ENCODE data around the gene NBEA. TPM values are rescaled to one million over a fixed set of nuclear protein-coding genes. Genes with fewer than 3 reads are reported as not detected.
"Not testable (repeated sequence)": the region's sequence is repeated elsewhere in the genome, so short reads cannot be mapped to it uniquely, and the experiment has no call there.

The NBEA gene
- total RNA-seq, 4 donors from 2014 or later = 21.5 to 60.4 (median 27.9) TPM

GRCh38 chr13:35107535-35107934 lies 165.5 kb downstream of the NBEA start:
- 93 to 97% methylated on average over 1 of the region's 1 CpG for WGBS, 2 donors
- H3K27ac ChIP-seq = no peak overlapping the region
- H3K27me3 ChIP-seq = no peaks in the 10 kb centered on the region
- H3K9me3 ChIP-seq = no peaks in the 10 kb centered on the region
- H3K4me1 ChIP-seq = no peaks in the 10 kb centered on the region
- no peak for DNase-seq
- no peak overlapping the region for H3K4me3 ChIP-seq (replicated peaks in 1 of 3)
- no peak for TF ChIP-seq POLR2A (IDR thresholded peaks at IDR 0.05)
- TF ChIP-seq, protein P1, sequence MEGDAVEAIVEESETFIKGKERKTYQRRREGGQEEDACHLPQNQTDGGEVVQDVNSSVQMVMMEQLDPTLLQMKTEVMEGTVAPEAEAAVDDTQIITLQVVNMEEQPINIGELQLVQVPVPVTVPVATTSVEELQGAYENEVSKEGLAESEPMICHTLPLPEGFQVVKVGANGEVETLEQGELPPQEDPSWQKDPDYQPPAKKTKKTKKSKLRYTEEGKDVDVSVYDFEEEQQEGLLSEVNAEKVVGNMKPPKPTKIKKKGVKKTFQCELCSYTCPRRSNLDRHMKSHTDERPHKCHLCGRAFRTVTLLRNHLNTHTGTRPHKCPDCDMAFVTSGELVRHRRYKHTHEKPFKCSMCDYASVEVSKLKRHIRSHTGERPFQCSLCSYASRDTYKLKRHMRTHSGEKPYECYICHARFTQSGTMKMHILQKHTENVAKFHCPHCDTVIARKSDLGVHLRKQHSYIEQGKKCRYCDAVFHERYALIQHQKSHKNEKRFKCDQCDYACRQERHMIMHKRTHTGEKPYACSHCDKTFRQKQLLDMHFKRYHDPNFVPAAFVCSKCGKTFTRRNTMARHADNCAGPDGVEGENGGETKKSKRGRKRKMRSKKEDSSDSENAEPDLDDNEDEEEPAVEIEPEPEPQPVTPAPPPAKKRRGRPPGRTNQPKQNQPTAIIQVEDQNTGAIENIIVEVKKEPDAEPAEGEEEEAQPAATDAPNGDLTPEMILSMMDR (IDR thresholded peaks at IDR 0.05) = no peak
- intact Hi-C loops (cut with DNase I) = no loop called here
- no peaks in the 10 kb centered on the region for H3K36me3 ChIP-seq

DNA sequence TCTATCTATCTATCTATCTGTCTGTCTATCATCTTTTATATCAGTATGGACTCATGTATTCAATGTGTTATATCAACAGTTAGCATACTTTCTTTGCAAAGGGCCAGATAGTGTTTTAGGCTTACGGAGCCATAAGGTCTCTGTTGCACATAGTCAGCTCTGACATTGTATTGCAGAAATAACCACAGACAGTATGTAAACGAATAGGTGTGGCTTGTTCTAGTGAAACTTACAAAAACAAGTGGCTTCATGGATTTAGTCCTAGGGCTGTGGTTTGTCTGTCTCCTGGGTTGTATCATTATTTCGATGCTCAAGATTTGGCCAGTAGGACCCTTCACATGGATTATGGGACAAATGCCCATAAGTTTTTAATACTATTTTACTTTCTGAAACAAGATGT lies 171.5 kb downstream of the NBEA start:
- H3K4me3 ChIP-seq (replicated peaks in 1 of 3); H3K27ac ChIP-seq; H3K27me3 ChIP-seq; DNase-seq; H3K9me3 ChIP-seq; H3K36me3 ChIP-seq; H3K4me1 ChIP-seq; intact Hi-C loops (cut with DNase I): not testable (repeated sequence)
- 96 to 99% methylated on average over 3 of the region's 3 CpGs for WGBS, 2 donors

- 69 to 98% methylated on average over 2 of the region's 2 CpGs for WGBS, 2 donors
Measured at GRCh38 chr13:35127466-35127865, 185.4 kb downstream of the NBEA start.

GRCh38 chr13:35129500-35129899 lies 187.4 kb downstream of the NBEA start:
- intact Hi-C loops (cut with DNase I) = no loop called here
- no peak for DNase-seq
- H3K27me3 ChIP-seq = no peaks in the 10 kb centered on the region
- H3K4me3 ChIP-seq (replicated peaks in 1 of 3) = no peak overlapping the region
- no peaks in the 10 kb centered on the region for H3K9me3 ChIP-seq
- TF ChIP-seq, protein P1 (IDR thresholded peaks at IDR 0.05) = no peak
- no peaks in the 10 kb centered on the region for H3K4me1 ChIP-seq
- H3K27ac ChIP-seq = no peak overlapping the region
- H3K36me3 ChIP-seq = no peaks in the 10 kb centered on the region

More at GRCh38 chr13:35127466-35127865, 185.4 kb downstream of the NBEA start:
- TF ChIP-seq POLR2A (IDR thresholded peaks at IDR 0.05) = no peak
- TF ChIP-seq, protein P1 (IDR thresholded peaks at IDR 0.05) = no peak
- Histone ChIP-seq H3K36me3 (no peaks in the 10 kb centered on the region), H3K9me3 (no peaks in the 10 kb centered on the region), H3K4me3 (replicated peaks in 1 of 3) (no peak overlapping the region), H3K27me3 (no peaks in the 10 kb centered on the region), H3K27ac (no peak overlapping the region), H3K4me1 (no peaks in the 10 kb centered on the region)
- DNase-seq = no peak
- intact Hi-C loops (cut with DNase I) = no loop called here

- TF ChIP-seq, protein P1 (IDR thresholded peaks at IDR 0.05) = no peak
- no peak for TF ChIP-seq POLR2A (IDR thresholded peaks at IDR 0.05)
- Histone ChIP-seq H3K27me3 (no peaks in the 10 kb centered on the region), H3K4me1 (no peaks in the 10 kb centered on the region), H3K36me3 (no peaks in the 10 kb centered on the region), H3K27ac (no peak overlapping the region), H3K4me3 (replicated peaks in 1 of 3) (no peak overlapping the region), H3K9me3 (no peaks in the 10 kb centered on the region)
- DNase-seq = no peak
- intact Hi-C loops (cut with DNase I) = no loop called here
Measured at GRCh38 chr13:35131471-35131870, 189.4 kb downstream of the NBEA start.

DNA sequence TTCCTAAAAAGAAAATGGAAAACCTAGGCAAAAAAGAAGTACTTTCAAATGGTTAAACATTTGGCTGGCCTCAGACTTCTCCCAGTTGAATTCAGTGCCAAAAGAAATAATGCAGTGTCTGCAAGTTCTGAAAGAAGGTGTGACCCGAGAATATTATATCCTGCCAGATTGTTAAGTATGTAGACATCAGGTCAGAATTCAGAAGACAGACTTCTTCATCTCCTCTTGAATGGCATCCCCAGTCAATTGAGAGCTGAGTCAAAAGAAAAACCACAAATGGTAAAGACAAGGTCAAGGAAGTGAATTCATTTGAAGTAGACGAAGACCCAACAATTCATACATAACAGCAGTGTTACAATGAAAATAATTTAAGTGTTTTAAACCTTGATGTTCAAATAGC lies 194.5 kb downstream of the NBEA start:
- Histone ChIP-seq H3K9me3 (no peaks in the 10 kb centered on the region), H3K4me1 (no peaks in the 10 kb centered on the region), H3K36me3 (no peaks in the 10 kb centered on the region), H3K4me3 (replicated peaks in 1 of 3) (no peak overlapping the region), H3K27ac (no peak overlapping the region), H3K27me3 (no peaks in the 10 kb centered on the region)
- no peak for DNase-seq
- TF ChIP-seq POLR2A (IDR thresholded peaks at IDR 0.05) = no peak
- TF ChIP-seq, protein P1 (IDR thresholded peaks at IDR 0.05) = no peak
- intact Hi-C loops (cut with DNase I) = no loop called here
- WGBS, 2 donors = 71 to 76% methylated on average over 2 of the region's 2 CpGs

Measured in thyroid gland (tissue), 4 donors.